SK-N-SH (cell line): ENCODE measurements around the gene UBE2D2. TPM values are rescaled to one million over a fixed set of nuclear protein-coding genes. Genes with fewer than 3 reads are reported as not detected.

ENCODE experiments used
- CTCF ChIA-PET: fragments of 300-600, 350-600 bp; formaldehyde crosslinking; extraction: SDS; loops from one replicate; lab custom pipeline; 2021; lab: Yijun Ruan, JAX
- POLR2A ChIA-PET: fragments of 350-600 bp; sonication (Branson Sonifier 250); formaldehyde crosslinking; extraction: SDS; loops from one replicate; lab custom pipeline; 2020; ENCODE audit warnings: antibody characterized with exemption, inconsistent platforms; lab: Yijun Ruan, JAX
- DNase-seq: peaks from one replicate; pipeline ENCODE4 v3.0.0; 2012
- H2AFZ ChIP-seq: fragments of 200-600 bp; sonication (generic); 2 replicates; pipeline ENCODE4 v1.8.1; 2016; ENCODE audit warnings: antibody characterized with exemption, mild to moderate bottlenecking, low read depth
- H3F3A ChIP-seq: fragments of 200-600 bp; sonication (generic); replicated peaks from 2 replicates; pipeline ENCODE3; 2016; ENCODE audit warnings: antibody characterized with exemption, mild to moderate bottlenecking; ENCODE audit not compliant: insufficient read depth
- H3K27ac ChIP-seq, 2 experiments: fragments of 200-500 bp in 1 of 2; fragments of 200-600 bp in 1 of 2; sonication (Bioruptor generic) in 1 of 2; sonication (generic), shearing (Covaris generic) in 1 of 2; 2 replicates each; pipeline versions ENCODE4 v1.5.1 to v1.6.1; 2014 to 2016; ENCODE audit warnings: low read depth in 2 of 2, inconsistent platforms in 1 of 2, low read length in 1 of 2, mild to moderate bottlenecking in 1 of 2, mixed read lengths in 1 of 2
- H3K27me3 ChIP-seq: fragments of 200-600 bp; sonication (generic), shearing (Covaris generic); 2 replicates; pipeline ENCODE4 v1.6.1; 2016; ENCODE audit warnings: mixed run types; ENCODE audit not compliant: insufficient read depth
- H3K36me3 ChIP-seq, 2 experiments: fragments of 200-500 bp in 1 of 2; fragments of 200-600 bp in 1 of 2; sonication (Bioruptor generic) in 1 of 2; sonication (generic) in 1 of 2; replicated peaks in 1 of 2; 2 replicates each; pipeline versions ENCODE3 to v1.5.1; 2014 to 2016; ENCODE audit warnings: low read length in 1 of 2, mild to moderate bottlenecking in 1 of 2; ENCODE audit not compliant: insufficient read depth in 2 of 2, control insufficient read depth in 1 of 2
- H3K4me1 ChIP-seq, 2 experiments: fragments of 200-500 bp in 1 of 2; fragments of 200-600 bp in 1 of 2; sonication (Bioruptor generic) in 1 of 2; sonication (generic), shearing (Covaris generic) in 1 of 2; 2 replicates each; pipeline versions ENCODE4 v1.5.1 to v1.6.1; 2014 to 2016; ENCODE audit warnings: low read depth in 1 of 2, low read length in 1 of 2, mixed run types in 1 of 2; ENCODE audit not compliant: insufficient read depth in 2 of 2, control insufficient read depth in 1 of 2
- H3K4me2 ChIP-seq: fragments of 200-600 bp; sonication (generic), shearing (Covaris generic); 2 replicates; pipeline ENCODE4 v1.6.1; 2017; ENCODE audit warnings: mixed run types
- H3K4me3 ChIP-seq, 2 experiments: fragments of 200-500 bp in 1 of 2; fragments of 200-600 bp in 1 of 2; sonication (Bioruptor generic) in 1 of 2; sonication (generic), shearing (Covaris generic) in 1 of 2; 2 replicates each; pipeline versions ENCODE4 v1.5.1 to v1.8.1; 2014 to 2016; ENCODE audit warnings: low read depth in 2 of 2, inconsistent platforms in 1 of 2, low read length in 1 of 2, mild to moderate bottlenecking in 1 of 2, mixed read lengths in 1 of 2, moderate library complexity in 1 of 2
- H3K79me2 ChIP-seq: fragments of 200-600 bp; sonication (generic); 2 replicates; pipeline ENCODE4 v1.8.1; 2017; ENCODE audit warnings: mild to moderate bottlenecking; ENCODE audit not compliant: insufficient read depth
- H3K9ac ChIP-seq: fragments of 200-600 bp; sonication (generic); 2 replicates; pipeline ENCODE4 v1.6.1; 2017; ENCODE audit warnings: mixed run types
- H3K9me2 ChIP-seq: fragments of 200-600 bp; sonication (generic); 2 replicates; pipeline ENCODE4 v1.6.1; 2017; ENCODE audit warnings: mixed run types
- H3K9me3 ChIP-seq: fragments of 200-600 bp; sonication (generic); 2 replicates; pipeline ENCODE4 v1.6.1; 2017; ENCODE audit warnings: mixed run types, mild to moderate bottlenecking, moderate library complexity
- H4K20me1 ChIP-seq: fragments of 200-600 bp; sonication (generic); 2 replicates; pipeline ENCODE4 v1.6.1; 2017; ENCODE audit warnings: mild to moderate bottlenecking, mixed run types; ENCODE audit not compliant: insufficient read depth
- ELF1 ChIP-seq: IDR thresholded peaks from 2 replicates; pipeline ENCODE4 v1.4.0; 2012
- EP300 ChIP-seq, 2 experiments: IDR thresholded peaks; 2 replicates each; pipeline versions ENCODE4 v1.4.0 to v1.6.1; 2012; ENCODE audit warnings: borderline replicate concordance in 1 of 2, low read depth in 1 of 2, low read length in 1 of 2
- FOSL2 ChIP-seq: IDR thresholded peaks from 2 replicates; pipeline ENCODE4 v1.4.0; 2012; ENCODE audit warnings: low read depth, mild to moderate bottlenecking, moderate library complexity, borderline replicate concordance
- FOXJ3 ChIP-seq: sonication (generic); formaldehyde crosslinking; IDR thresholded peaks from 2 replicates; pipeline ENCODE4 v1.5.1; 2020; ENCODE audit warnings: mild to moderate bottlenecking, missing genetic modification reagents
- FOXM1 ChIP-seq: IDR thresholded peaks from 2 replicates; pipeline ENCODE4 v1.4.0; 2012; ENCODE audit warnings: low read depth, mild to moderate bottlenecking
- GATA2 ChIP-seq: sonication (generic); formaldehyde crosslinking; IDR thresholded peaks from 2 replicates; pipeline ENCODE4 v1.5.0; 2020; ENCODE audit warnings: mild to moderate bottlenecking, missing genetic modification reagents
- JUND ChIP-seq: IDR thresholded peaks from 2 replicates; pipeline ENCODE4 v1.4.0; 2012
- MXI1 ChIP-seq: IDR thresholded peaks from 2 replicates; pipeline ENCODE4 v1.6.1; 2012; ENCODE audit warnings: mild to moderate bottlenecking, low read depth, low read length, improper control_type of control experiment
- NFIC ChIP-seq: IDR thresholded peaks from 2 replicates; pipeline ENCODE4 v1.4.0; 2012; ENCODE audit warnings: borderline replicate concordance
- NRF1 ChIP-seq: IDR thresholded peaks from 2 replicates; pipeline ENCODE4 v1.6.1; 2012; ENCODE audit warnings: low read depth, mild to moderate bottlenecking, low read length
- PBX3 ChIP-seq: IDR thresholded peaks from 2 replicates; pipeline ENCODE4; 2012
- POLR2AphosphoS5 ChIP-seq: IDR thresholded peaks from 2 replicates; pipeline ENCODE4 v1.6.1; 2012; ENCODE audit warnings: low read depth, low read length
- RCOR1 ChIP-seq: fragments of 150-350 bp; IDR thresholded peaks from 2 replicates; pipeline ENCODE4 v1.6.1; 2017; ENCODE audit warnings: antibody characterized with exemption, low read length
- REST ChIP-seq: IDR thresholded peaks from 2 replicates; pipeline ENCODE4 v1.6.1; 2012; ENCODE audit warnings: mild to moderate bottlenecking, low read depth, low read length, moderate library complexity
- RXRA ChIP-seq: IDR thresholded peaks from 2 replicates; pipeline ENCODE4 v1.4.0; 2012; ENCODE audit warnings: low read depth, mild to moderate bottlenecking, borderline replicate concordance
- SIN3A ChIP-seq: IDR thresholded peaks from 2 replicates; pipeline ENCODE4 v1.6.1; 2012; ENCODE audit warnings: low read depth, mild to moderate bottlenecking, low read length, moderate library complexity, borderline replicate concordance
- SMC3 ChIP-seq: IDR thresholded peaks from 2 replicates; pipeline ENCODE4 v1.6.1; 2012; ENCODE audit warnings: low read depth, low read length, improper control_type of control experiment
- TAF1 ChIP-seq: IDR thresholded peaks from 2 replicates; pipeline ENCODE4 v1.6.1; 2012; ENCODE audit warnings: low read depth, mild to moderate bottlenecking, low read length, moderate library complexity, borderline replicate concordance
- TCF12 ChIP-seq: IDR thresholded peaks from 2 replicates; pipeline ENCODE4 v1.4.0; 2012
- YY1 ChIP-seq: IDR thresholded peaks from 2 replicates; pipeline ENCODE4 v1.4.0; 2012; ENCODE audit warnings: low read depth, mild to moderate bottlenecking
- ZBTB33 ChIP-seq: IDR thresholded peaks from 2 replicates; pipeline ENCODE4 v1.4.0; 2012; ENCODE audit warnings: low read depth, borderline replicate concordance
- WGBS: methylation state at CpG from one replicate; pipeline ENCODE4 v1.1.6; 2017; ENCODE audit warnings: low lambda C conversion rate; 5-methylcytosine and 5-hydroxymethylcytosine counted together
- polyA plus RNA-seq, 3 experiments: library from polyadenylated mRNA; depleted of rRNA; stranded (reverse); fragments of >200 nt; gene quantifications; 2 replicates each; pipeline ENCODE4 v1.2.3, GENCODE V29; 2012
- TF ChIP-seq, protein P1 (sequence below): IDR thresholded peaks from 2 replicates; pipeline ENCODE4 v1.4.0; 2012; ENCODE audit warnings: low read depth, borderline replicate concordance
- TF ChIP-seq, protein P2 (sequence below): fragments of 150-350 bp; IDR thresholded peaks from 2 replicates; pipeline ENCODE4 v1.6.1; 2016; ENCODE audit warnings: mild to moderate bottlenecking, low read depth, low read length
- TF ChIP-seq, protein P3 (sequence below): IDR thresholded peaks from 2 replicates; pipeline ENCODE4 v1.4.0; 2012; ENCODE audit warnings: low read depth

UBE2D2 gene
- polyA plus RNA-seq, 1 of the 3 experiments (the other 2 are of a cell fraction), result 24.5 TPM

GRCh38 chr5:139668064-139668880 is 107.1 kb downstream of the UBE2D2 start:
- H3K9me2 ChIP-seq, result no peaks in the 10 kb centered on the region
- peaks cover 61% of the 10 kb centered on the region for H4K20me1 ChIP-seq
- no peak; the same call in 1 of the 2 replicates for TF ChIP-seq RCOR1
- no peak for TF ChIP-seq ZBTB33
- no peak for TF ChIP-seq GATA2 (CRISPR knock-in tag)
- no peak for TF ChIP-seq SIN3A
- no peak for TF ChIP-seq REST
- 0 out of 2 replicates have a peak, but pooled peaks have one; percentile 3 for TF ChIP-seq NFIC
- TF ChIP-seq FOXJ3 (CRISPR knock-in tag), result no peak
- TF ChIP-seq, protein P1, sequence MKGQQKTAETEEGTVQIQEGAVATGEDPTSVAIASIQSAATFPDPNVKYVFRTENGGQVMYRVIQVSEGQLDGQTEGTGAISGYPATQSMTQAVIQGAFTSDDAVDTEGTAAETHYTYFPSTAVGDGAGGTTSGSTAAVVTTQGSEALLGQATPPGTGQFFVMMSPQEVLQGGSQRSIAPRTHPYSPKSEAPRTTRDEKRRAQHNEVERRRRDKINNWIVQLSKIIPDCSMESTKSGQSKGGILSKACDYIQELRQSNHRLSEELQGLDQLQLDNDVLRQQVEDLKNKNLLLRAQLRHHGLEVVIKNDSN, result no peak
- TF ChIP-seq TCF12, result no peak
- no peak for TF ChIP-seq POLR2AphosphoS5
- no peak for TF ChIP-seq SMC3
- TF ChIP-seq YY1, result no peak
- TF ChIP-seq NRF1, result no peak
- TF ChIP-seq JUND, result no peak
- TF ChIP-seq MXI1, result peak; percentile 6; the same call in 1 of the 2 replicates
- TF ChIP-seq EP300 (IDR thresholded peaks at IDR 0.05; ENCODE audit: borderline replicate concordance in 1 of 2, low read depth in 1 of 2, low read length in 1 of 2), result peak in 1 of 2 experiments; percentile 21; a peak in 1 of 4 replicates
- no peak for TF ChIP-seq ELF1
- no peak for TF ChIP-seq FOXM1
- TF ChIP-seq PBX3, result no peak
- no peak; the same call in 1 of the 2 replicates for TF ChIP-seq TAF1
- TF ChIP-seq RXRA, result no peak
- TF ChIP-seq FOSL2, result no peak
- TF ChIP-seq, protein P2, sequence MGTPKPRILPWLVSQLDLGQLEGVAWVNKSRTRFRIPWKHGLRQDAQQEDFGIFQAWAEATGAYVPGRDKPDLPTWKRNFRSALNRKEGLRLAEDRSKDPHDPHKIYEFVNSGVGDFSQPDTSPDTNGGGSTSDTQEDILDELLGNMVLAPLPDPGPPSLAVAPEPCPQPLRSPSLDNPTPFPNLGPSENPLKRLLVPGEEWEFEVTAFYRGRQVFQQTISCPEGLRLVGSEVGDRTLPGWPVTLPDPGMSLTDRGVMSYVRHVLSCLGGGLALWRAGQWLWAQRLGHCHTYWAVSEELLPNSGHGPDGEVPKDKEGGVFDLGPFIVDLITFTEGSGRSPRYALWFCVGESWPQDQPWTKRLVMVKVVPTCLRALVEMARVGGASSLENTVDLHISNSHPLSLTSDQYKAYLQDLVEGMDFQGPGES, result no peak
- TF ChIP-seq, protein P3, sequence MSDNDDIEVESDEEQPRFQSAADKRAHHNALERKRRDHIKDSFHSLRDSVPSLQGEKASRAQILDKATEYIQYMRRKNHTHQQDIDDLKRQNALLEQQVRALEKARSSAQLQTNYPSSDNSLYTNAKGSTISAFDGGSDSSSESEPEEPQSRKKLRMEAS, result no peak
- no peaks in the 10 kb centered on the region for H3K9me3 ChIP-seq
- H3K27ac ChIP-seq, result peak overlapping the region; percentile 92 to 99
- peak; percentile 91 for DNase-seq
- WGBS, result 25% methylated on average over 13 of the region's 55 CpGs
- H3K4me2 ChIP-seq, result peak overlapping the region; percentile 91
- H2AFZ ChIP-seq, result peak overlapping the region; percentile 79
- peak overlapping the region; percentile 84 for H3K9ac ChIP-seq
- no peaks in the 10 kb centered on the region for H3K36me3 ChIP-seq
- peak overlapping the region; percentile 32 to 60 for H3K4me3 ChIP-seq
- ChIA-PET CTCF (interaction anchor here (1.3 to 20.6 kb wide), 7 partner anchors 10 to 99 kb away, joined by 3 to 204 read pairs (median 16); no protein-coding TSS in a partner anchor), POLR2A (interaction anchor here (0.7 to 5.3 kb wide), 9 partner anchors 8 to 373 kb away, joined by 3 to 34 read pairs (median 9); partner anchors contain the start of gene CXXC5)
- H3F3A ChIP-seq, result peaks cover 37% of the 10 kb centered on the region
- H3K79me2 ChIP-seq, result peaks cover 99% of the 10 kb centered on the region
- no peaks in the 10 kb centered on the region for H3K27me3 ChIP-seq
- peaks cover 69 to 95% of the 10 kb centered on the region in 2 experiments for H3K4me1 ChIP-seq
